ENCODE results near the gene PRRC2C. TPM values are rescaled to one million over a fixed set of nuclear protein-coding genes. Genes with fewer than 3 reads are reported as not detected.

The PRRC2C gene
- total RNA-seq, 1 donor from 2014 or later, result 86.4 TPM

DNA sequence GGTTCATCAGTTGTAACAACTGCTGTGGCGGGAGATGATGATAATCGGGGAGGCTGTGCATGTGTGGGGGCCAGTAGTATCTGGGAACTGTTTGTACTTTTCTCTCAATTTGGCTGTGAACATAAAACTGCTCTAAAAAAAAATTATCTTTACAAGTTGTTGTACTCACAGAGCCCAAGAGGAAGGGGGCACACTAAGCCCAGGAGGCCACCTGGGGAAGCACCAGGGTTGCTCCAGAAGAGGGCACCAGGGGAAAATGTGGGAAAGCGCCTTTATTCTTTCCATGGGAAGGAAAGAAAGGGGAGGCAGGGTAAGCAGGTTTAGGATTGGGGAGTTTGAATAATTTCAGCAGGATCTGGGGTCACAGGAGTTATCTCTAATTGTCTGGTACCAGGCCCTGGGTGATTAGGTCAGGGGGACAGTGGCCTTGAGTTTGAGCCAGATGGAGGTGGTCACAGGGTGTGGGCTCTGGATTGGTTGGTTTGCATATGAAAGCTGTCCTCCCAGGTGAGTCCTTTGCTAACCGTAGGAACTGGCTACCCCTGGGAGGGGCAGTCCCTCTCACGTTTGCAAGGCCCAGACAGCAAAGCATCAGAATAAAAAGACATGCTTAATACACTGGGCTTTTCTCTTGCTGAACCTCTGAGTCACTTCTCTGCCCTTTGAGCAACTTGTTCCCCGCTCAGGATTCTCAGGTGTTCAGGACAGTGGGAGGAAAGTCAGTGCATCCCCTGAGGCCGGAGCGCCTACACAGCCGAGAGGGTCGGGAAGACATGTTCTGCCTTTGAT is 155.9 kb downstream of the PRRC2C start:
- DNase-seq (ENCODE audit: extremely low spot score in 2 of 2), result no peak
- Histone ChIP-seq H3K36me3 (no peaks in the 10 kb centered on the region), H3K27ac (no peak overlapping the region), H3K4me1 (peaks cover 13% of the 10 kb centered on the region), H3K4me3 (no peak overlapping the region), H3K9me3 (no peaks in the 10 kb centered on the region), H3K27me3 (no peaks in the 10 kb centered on the region)
- intact Hi-C loops (cut with DNase I), result loop anchor here (10.0 kb wide), 1 partner anchor 74 kb away; no protein-coding TSS in a partner anchor
- no peak for TF ChIP-seq POLR2AphosphoS5 (IDR thresholded peaks at IDR 0.05; ENCODE audit: insufficient read depth in 1 of 2, low read depth in 1 of 2)
- TF ChIP-seq, protein P1, sequence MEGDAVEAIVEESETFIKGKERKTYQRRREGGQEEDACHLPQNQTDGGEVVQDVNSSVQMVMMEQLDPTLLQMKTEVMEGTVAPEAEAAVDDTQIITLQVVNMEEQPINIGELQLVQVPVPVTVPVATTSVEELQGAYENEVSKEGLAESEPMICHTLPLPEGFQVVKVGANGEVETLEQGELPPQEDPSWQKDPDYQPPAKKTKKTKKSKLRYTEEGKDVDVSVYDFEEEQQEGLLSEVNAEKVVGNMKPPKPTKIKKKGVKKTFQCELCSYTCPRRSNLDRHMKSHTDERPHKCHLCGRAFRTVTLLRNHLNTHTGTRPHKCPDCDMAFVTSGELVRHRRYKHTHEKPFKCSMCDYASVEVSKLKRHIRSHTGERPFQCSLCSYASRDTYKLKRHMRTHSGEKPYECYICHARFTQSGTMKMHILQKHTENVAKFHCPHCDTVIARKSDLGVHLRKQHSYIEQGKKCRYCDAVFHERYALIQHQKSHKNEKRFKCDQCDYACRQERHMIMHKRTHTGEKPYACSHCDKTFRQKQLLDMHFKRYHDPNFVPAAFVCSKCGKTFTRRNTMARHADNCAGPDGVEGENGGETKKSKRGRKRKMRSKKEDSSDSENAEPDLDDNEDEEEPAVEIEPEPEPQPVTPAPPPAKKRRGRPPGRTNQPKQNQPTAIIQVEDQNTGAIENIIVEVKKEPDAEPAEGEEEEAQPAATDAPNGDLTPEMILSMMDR (IDR thresholded peaks at IDR 0.05), result no peak
- TF ChIP-seq POLR2A (IDR thresholded peaks at IDR 0.05), result no peak

DNA sequence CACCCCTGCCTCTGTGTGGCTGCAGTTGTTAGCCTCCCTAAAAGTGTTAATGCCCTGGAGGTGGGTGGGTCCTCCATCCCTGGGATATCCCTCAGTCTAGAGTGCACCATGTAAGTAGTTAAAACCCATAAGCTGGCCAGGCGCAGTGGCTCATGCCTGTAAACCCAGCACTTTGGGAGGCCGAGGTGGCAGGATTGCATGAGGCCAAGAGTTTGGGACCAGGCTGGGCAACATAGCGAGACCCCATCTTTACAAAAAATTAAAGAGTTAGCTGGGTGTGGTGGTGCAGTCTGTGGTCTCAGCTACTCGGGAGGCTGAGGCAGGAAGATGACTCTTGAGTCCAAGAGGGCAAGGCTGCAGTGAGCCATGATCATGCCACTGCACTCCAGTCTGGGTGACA is 156.9 kb downstream of the PRRC2C start:
- Histone ChIP-seq H3K27ac (no peak overlapping the region), H3K9me3 (no peaks in the 10 kb centered on the region), H3K27me3 (no peaks in the 10 kb centered on the region), H3K4me1 (peaks cover 18% of the 10 kb centered on the region), H3K4me3 (no peak overlapping the region), H3K36me3 (no peaks in the 10 kb centered on the region)
- TF ChIP-seq POLR2A (IDR thresholded peaks at IDR 0.05) (no peak), POLR2AphosphoS5 (IDR thresholded peaks at IDR 0.05; ENCODE audit: insufficient read depth in 1 of 2, low read depth in 1 of 2) (no peak)
- TF ChIP-seq, protein P1 (IDR thresholded peaks at IDR 0.05), result no peak
- DNase-seq (ENCODE audit: extremely low spot score in 2 of 2), result no peak
- intact Hi-C loops (cut with DNase I), result loop anchor here (10.0 kb wide), 1 partner anchor 73 kb away; no protein-coding TSS in a partner anchor

Small RNA genes lying within 50 kb of the gene (small RNA-seq; reads per million reads assigned to genes)
- not detected for gene CYCSP53

Other genes starting within 250 kb of the PRRC2C start
- 6.4 TPM for gene FMO1, start 237.0 kb upstream of the PRRC2C start, total RNA-seq
- gene FMO4, start 171.3 kb upstream of the PRRC2C start, total RNA-seq, result 0.98 TPM
- not detected for gene MYOCOS, start 136.7 kb downstream of the PRRC2C start, total RNA-seq
- 19.4 TPM for gene MYOC, start 167.2 kb downstream of the PRRC2C start, total RNA-seq

Measured in vagina (tissue), 2 donors.